ENCODE data around the gene IL1RL1.

The IL1RL1 gene

GRCh38 chr2:102310964-102311640, at the start of gene IL1RL1:
IL1RL1 (plus strand) TSS chr2:102311563; CDS start chr2:102338265, 26,702 bp downstream.
- no peak for DNase-seq (ENCODE audit: low read depth)

- DNase-seq (ENCODE audit: low read depth): no peak
These were observed 48.9 kb upstream of the IL1RL1 start for GRCh38 chr2:102262216-102263129.

- no peak for DNase-seq (ENCODE audit: low read depth)
These were observed 46.4 kb upstream of the IL1RL1 start for GRCh38 chr2:102264952-102265351.

- no peak for DNase-seq (ENCODE audit: low read depth)
These were observed 45.2 kb upstream of the IL1RL1 start for GRCh38 chr2:102266204-102266603.

- no peak for DNase-seq (ENCODE audit: low read depth)
These were observed 43.6 kb upstream of the IL1RL1 start for GRCh38 chr2:102267774-102268173.

GRCh38 chr2:102268510-102269199, 42.7 kb upstream of the IL1RL1 start:
- no peak for DNase-seq (ENCODE audit: low read depth)

- DNase-seq (ENCODE audit: low read depth): no peak
These were observed 42.2 kb upstream of the IL1RL1 start for GRCh38 chr2:102269200-102269524.

- DNase-seq (ENCODE audit: low read depth): no peak
These were observed 39.5 kb upstream of the IL1RL1 start for GRCh38 chr2:102271844-102272243.

- no peak for DNase-seq (ENCODE audit: low read depth)
These were observed 37.6 kb upstream of the IL1RL1 start for GRCh38 chr2:102273619-102274211.

- no peak for DNase-seq (ENCODE audit: low read depth)
These were observed 34.7 kb upstream of the IL1RL1 start for GRCh38 chr2:102276549-102277201.

- DNase-seq (ENCODE audit: low read depth): no peak
These were observed 34.1 kb upstream of the IL1RL1 start for GRCh38 chr2:102277202-102277700.

GRCh38 chr2:102278720-102279390, 32.5 kb upstream of the IL1RL1 start:
- no peak for DNase-seq (ENCODE audit: low read depth)

- DNase-seq (ENCODE audit: low read depth): no peak
These were observed 32.0 kb upstream of the IL1RL1 start for GRCh38 chr2:102279391-102279735.

- no peak for DNase-seq (ENCODE audit: low read depth)
These were observed 28.7 kb upstream of the IL1RL1 start for GRCh38 chr2:102282678-102283091.

- DNase-seq (ENCODE audit: low read depth): no peak
These were observed 27.4 kb upstream of the IL1RL1 start for GRCh38 chr2:102283996-102284395.

GRCh38 chr2:102284611-102285010, 26.8 kb upstream of the IL1RL1 start:
- DNase-seq (ENCODE audit: low read depth): no peak

GRCh38 chr2:102285368-102285767, 26.0 kb upstream of the IL1RL1 start:
- no peak for DNase-seq (ENCODE audit: low read depth)

GRCh38 chr2:102286041-102286440, 25.3 kb upstream of the IL1RL1 start:
- no peak for DNase-seq (ENCODE audit: low read depth)

GRCh38 chr2:102289129-102289528, 22.2 kb upstream of the IL1RL1 start:
- no peak for DNase-seq (ENCODE audit: low read depth)

GRCh38 chr2:102290594-102290993, 20.8 kb upstream of the IL1RL1 start:
- DNase-seq (ENCODE audit: low read depth): no peak
